Measurements from ENCODE around the gene FILIP1L.

The FILIP1L gene

DNA sequence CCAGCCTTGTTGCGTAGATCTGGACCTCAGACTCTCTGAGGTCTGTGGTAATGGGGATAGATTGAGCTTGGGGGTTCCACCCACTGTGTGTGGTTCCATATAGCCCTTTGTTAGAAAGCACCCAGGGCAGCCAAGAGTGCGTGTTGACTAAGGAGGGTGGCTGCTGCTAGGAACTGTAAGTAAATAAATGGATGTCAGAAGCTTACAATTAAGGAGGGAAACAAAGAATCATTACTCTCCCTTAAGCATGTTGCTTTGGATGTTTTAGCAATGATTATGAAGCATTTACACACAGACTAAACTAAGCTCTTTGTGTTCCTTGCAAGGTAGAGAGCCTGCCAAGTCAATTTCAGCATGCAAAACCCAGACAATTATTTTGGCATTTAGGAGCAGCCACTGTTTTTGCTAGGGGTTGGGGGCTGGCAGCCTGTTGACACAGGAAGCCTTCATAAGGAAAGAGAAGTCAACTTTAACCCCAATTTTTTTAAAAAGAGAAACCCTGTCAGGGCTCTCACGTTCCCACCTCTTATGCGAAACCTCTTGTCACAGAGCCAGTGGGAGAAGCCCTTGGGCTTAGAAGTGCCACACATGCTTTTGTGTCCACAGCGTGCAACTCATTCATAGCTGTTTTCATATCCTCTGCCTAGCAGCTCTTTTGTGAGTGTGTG lies 168.8 kb downstream of the FILIP1L start:
- peaks cover 2% of the 10 kb centered on the region for H3K36me3 Mint-ChIP-seq (ENCODE audit: low read depth)
- no peak for DNase-seq (ENCODE audit: low spot score)
- H3K27me3 Mint-ChIP-seq (ENCODE audit: low read depth) = no peaks in the 10 kb centered on the region
- H3K9me3 Mint-ChIP-seq = no peaks in the 10 kb centered on the region
- H3K4me3 Mint-ChIP-seq = no peak overlapping the region
- H3K27ac Mint-ChIP-seq = no peak overlapping the region
- peaks cover 7% of the 10 kb centered on the region for H3K4me1 Mint-ChIP-seq (ENCODE audit: low read depth)

DNA sequence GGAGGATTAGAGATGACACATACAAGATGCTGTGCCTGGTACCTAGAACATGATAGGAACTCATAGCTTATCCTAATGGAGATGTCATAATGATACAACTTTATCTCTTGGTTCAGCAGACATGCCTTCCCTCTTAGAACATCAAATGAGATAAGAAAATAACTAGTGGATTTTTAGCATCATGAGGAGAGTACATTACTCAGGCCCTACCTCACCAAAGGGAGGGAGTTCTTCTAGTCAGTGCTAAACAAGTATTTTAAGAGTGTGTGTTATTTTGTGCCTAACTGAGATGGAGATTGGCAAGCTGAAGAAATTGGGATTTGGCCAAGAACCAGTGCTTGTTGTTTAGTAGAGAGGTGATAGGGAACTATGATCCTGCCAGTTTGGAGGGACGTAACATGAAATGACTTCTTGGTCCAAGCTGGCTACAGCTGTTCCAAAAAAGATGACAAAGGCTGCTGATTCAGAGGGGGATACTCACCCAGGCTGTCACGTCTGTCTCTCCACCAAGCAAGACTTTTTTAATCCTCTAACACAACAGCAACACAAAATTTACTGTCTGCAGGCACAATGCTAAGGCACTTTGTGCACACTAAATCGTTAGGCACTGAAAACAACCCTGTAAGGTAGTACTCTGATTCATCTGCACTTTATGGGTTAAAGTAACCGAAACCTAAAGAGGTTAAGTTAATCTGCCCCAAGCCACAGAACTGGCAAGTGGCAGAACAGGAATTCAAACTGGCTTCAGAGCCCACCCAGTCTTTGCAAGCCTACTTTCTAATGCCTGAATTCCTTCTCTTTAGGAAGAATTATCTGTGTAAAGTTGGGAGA lies 170.2 kb downstream of the FILIP1L start:
- DNase-seq (ENCODE audit: low spot score) = no peak
- H3K4me3 Mint-ChIP-seq = no peak overlapping the region
- no peaks in the 10 kb centered on the region for H3K9me3 Mint-ChIP-seq
- H3K4me1 Mint-ChIP-seq (ENCODE audit: low read depth) = peaks cover 9% of the 10 kb centered on the region
- H3K27me3 Mint-ChIP-seq (ENCODE audit: low read depth) = no peaks in the 10 kb centered on the region
- peaks cover 2% of the 10 kb centered on the region for H3K36me3 Mint-ChIP-seq (ENCODE audit: low read depth)
- no peak overlapping the region for H3K27ac Mint-ChIP-seq

DNA sequence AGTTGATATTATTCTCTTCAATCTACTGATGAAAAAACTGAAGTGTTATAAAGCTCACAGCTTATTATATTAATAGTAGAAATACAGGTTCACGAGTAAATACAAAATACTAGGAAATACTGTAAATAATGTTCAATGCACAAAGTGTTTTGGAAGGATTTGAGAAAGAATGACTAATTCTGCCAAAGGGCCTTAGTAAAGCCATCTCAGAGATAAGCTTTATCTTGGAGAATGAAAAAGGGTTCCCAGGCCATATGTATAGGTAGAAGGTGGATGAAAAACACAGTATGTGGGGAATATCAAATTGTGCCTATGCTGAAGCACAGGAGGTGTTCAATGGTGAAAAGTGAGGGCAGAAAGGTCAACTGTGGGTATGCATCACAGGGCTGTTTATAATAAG lies 173.1 kb downstream of the FILIP1L start:
- no peaks in the 10 kb centered on the region for H3K27me3 Mint-ChIP-seq (ENCODE audit: low read depth)
- H3K36me3 Mint-ChIP-seq (ENCODE audit: low read depth) = peaks cover 3% of the 10 kb centered on the region
- no peak overlapping the region for H3K4me3 Mint-ChIP-seq
- peaks cover 9% of the 10 kb centered on the region for H3K4me1 Mint-ChIP-seq (ENCODE audit: low read depth)
- no peak for DNase-seq (ENCODE audit: low spot score)
- H3K27ac Mint-ChIP-seq = no peak overlapping the region
- H3K9me3 Mint-ChIP-seq = no peaks in the 10 kb centered on the region

DNA sequence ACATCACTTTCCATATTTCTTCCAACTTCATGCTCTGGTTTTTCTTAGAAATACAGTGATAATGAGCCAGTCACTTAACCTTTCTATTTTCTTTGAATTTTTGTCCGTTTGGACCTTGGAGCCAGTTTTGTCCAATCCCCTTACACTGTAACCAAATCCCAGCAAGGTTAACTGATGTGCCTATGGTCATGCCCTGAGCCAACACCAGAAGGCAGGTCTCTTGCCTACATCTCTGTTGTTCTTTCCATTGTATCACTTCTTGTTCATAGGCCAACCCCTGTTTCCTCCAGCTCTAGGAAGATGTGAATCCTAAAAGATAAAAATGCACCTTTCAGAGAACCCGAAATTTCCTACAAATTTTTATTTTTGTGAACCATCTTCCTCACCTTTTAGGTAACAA lies 174.0 kb downstream of the FILIP1L start:
- no peaks in the 10 kb centered on the region for H3K9me3 Mint-ChIP-seq
- no peaks in the 10 kb centered on the region for H3K27me3 Mint-ChIP-seq (ENCODE audit: low read depth)
- DNase-seq (ENCODE audit: low spot score) = no peak
- H3K36me3 Mint-ChIP-seq (ENCODE audit: low read depth) = peaks cover 3% of the 10 kb centered on the region
- H3K4me1 Mint-ChIP-seq (ENCODE audit: low read depth) = peaks cover 9% of the 10 kb centered on the region
- H3K27ac Mint-ChIP-seq = no peak overlapping the region
- H3K4me3 Mint-ChIP-seq = no peak overlapping the region

DNA sequence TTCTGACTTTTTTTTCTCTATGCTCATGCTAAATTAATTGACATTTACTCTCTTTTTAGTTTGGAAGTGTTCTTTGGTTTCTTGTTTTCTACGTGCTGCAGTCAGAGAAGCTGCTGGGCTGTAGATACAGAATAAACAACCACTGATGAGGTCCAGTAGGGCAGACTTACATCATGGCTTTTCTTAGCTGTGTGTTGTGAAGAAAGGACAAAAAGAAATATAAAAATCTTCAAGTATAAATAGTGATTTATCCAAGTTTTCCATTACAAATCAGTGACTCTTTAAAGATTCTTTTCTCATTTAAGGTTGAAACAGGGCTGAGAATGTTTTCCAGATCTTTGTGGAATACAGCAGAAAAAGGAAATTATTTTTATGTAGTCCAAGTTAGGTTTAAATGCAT lies 174.4 kb downstream of the FILIP1L start:
- Mint-ChIP-seq H3K4me1 (ENCODE audit: low read depth) (peaks cover 6% of the 10 kb centered on the region), H3K9me3 (no peaks in the 10 kb centered on the region)
- no peak for DNase-seq (ENCODE audit: low spot score)

DNA sequence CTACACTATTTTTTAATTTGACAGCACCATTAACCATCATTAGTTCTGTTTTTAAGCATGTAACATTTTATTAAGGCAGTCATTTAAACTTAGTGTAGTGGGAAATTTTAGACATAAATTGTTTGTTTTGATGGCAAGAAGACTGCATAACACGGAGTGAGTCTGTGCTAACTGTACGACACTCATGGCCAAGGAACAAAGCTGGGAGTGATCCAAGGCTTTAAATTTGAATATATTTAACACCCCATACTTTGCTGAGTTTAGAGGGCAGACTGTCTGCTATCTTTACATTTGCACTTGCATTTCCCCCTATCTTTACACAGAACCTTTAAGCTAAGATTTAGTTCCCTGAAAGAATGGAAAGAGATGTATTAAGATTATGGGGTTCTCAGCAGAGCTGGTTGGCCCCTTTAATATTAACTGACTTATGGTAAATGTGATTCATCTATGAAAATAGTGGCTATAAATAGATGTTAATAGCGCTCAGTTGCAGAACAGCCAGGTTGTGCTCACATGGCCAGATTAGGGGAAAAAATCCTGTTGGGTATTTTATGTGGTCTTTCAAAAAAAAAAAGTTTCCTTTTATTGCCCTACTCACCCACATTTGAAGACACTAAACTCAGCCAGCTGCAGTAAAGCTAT lies 175.9 kb downstream of the FILIP1L start:
- no peak for DNase-seq (ENCODE audit: low spot score)
- Mint-ChIP-seq H3K9me3 (no peaks in the 10 kb centered on the region), H3K27ac (no peak overlapping the region), H3K36me3 (ENCODE audit: low read depth) (peaks cover 3% of the 10 kb centered on the region), H3K4me1 (ENCODE audit: low read depth) (peaks cover 2% of the 10 kb centered on the region), H3K4me3 (no peak overlapping the region), H3K27me3 (ENCODE audit: low read depth) (no peaks in the 10 kb centered on the region)

More for the DNA sequence above, 174.4 kb downstream of the FILIP1L start:
- H3K27me3 Mint-ChIP-seq (ENCODE audit: low read depth) = no peaks in the 10 kb centered on the region
- H3K36me3 Mint-ChIP-seq (ENCODE audit: low read depth) = peaks cover 3% of the 10 kb centered on the region
- no peak overlapping the region for H3K4me3 Mint-ChIP-seq
- no peak overlapping the region for H3K27ac Mint-ChIP-seq

DNA sequence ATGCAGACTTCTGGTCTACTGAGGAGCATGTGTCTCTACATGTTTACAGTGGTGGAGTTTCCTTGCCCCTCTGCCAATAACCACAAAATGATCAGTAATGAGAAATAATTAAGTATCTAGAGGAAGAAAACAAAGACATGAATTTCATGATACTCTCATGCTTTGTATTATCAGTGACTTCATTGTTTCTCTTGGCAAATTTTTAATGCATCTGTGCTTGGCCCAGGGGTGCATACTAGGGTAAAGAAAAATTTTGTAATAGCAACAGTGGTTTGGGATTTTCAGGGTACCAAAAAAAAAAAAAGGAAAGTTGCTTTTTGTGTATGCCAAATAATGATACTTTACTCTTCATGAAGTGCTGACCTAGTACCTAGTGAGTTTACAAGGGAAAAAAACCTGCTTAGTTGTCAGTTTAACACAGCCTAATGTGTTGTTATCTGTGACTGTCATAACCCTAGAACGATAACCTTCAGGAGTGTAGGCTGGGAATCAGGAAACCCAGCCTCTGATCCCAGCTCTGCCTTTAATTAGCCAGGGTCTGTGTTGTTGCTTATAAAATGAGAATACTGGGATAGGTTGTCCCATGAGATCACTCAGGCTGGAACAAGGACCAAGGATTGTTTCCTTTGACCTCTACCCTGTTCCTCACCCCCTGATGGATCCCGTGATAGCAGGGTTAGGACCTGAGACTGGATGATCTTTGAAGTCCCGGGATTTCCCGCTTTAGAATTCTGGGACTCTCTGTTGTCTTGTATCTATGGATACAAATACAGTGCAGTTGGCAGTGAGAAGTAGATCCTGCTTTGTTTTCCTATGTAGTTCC lies 179.1 kb downstream of the FILIP1L start:
- Mint-ChIP-seq H3K27me3 (ENCODE audit: low read depth) (no peaks in the 10 kb centered on the region), H3K9me3 (no peaks in the 10 kb centered on the region), H3K36me3 (ENCODE audit: low read depth) (peaks cover 1% of the 10 kb centered on the region), H3K4me3 (no peak overlapping the region), H3K27ac (no peak overlapping the region), H3K4me1 (ENCODE audit: low read depth) (peaks cover under 1% of the 10 kb centered on the region)
- DNase-seq (ENCODE audit: low spot score) = no peak

DNA sequence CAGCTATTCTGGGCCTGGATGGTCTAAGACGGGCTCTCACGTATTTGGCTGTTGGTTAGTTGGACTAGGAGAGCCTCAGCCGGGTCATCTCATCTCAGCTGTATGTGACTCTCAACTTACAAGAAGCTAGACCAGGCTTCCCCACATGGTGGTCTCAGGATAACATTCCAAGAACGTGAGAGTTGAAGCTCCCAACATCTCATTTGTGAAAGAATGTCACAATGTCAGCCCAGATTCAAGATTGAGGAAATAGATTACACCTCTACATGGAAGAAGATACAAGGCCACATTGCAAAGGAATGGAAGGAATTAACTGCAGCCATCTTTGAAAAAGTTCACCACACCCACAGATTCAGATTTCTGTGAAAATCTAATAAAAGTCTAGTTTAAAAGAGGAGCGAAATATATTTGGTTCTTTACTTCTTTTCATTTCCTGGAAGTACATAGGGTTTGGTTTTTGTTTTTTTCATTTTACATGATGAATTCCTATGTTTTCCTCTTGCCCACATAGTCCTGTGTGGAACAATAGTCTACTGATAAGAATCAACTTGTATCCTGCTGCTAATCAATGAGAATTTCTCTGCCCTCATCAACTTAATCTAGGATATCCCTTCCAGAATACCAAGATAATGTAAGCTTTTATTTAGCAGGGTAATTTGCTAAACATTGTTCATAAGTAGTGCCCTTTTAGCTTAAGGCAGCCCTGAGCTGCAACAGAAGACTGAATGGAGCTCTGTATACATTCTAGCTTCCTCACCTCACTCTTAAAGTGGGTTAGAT lies 180.1 kb downstream of the FILIP1L start:
- no peaks in the 10 kb centered on the region for H3K9me3 Mint-ChIP-seq
- H3K27ac Mint-ChIP-seq = no peak overlapping the region
- no peak overlapping the region for H3K4me3 Mint-ChIP-seq
- no peaks in the 10 kb centered on the region for H3K4me1 Mint-ChIP-seq (ENCODE audit: low read depth)
- DNase-seq (ENCODE audit: low spot score) = no peak
- H3K27me3 Mint-ChIP-seq (ENCODE audit: low read depth) = no peaks in the 10 kb centered on the region
- peaks cover 1% of the 10 kb centered on the region for H3K36me3 Mint-ChIP-seq (ENCODE audit: low read depth)

DNA sequence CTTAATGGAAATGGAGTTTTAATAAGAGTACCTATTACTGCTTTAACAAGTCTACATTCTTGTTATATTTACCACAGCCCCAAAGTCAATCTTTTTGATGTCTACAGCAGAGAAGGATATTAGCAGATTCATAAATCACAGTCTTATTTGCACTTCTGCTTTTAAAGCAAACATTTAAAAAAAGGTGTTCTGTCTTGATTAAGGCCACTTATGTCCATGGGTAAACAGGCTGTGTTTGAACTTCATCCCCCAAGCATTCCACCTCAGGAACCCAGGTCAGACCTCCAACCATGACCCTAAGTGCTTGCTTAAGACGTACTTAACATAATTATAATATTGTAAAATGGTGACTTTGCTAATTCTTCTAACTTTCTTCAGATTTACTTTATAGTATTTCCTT lies 183.2 kb downstream of the FILIP1L start:
- H3K27me3 Mint-ChIP-seq (ENCODE audit: low read depth) = no peaks in the 10 kb centered on the region
- H3K9me3 Mint-ChIP-seq = no peaks in the 10 kb centered on the region
- no peak overlapping the region for H3K27ac Mint-ChIP-seq
- H3K4me3 Mint-ChIP-seq = no peak overlapping the region
- H3K4me1 Mint-ChIP-seq (ENCODE audit: low read depth) = no peaks in the 10 kb centered on the region
- DNase-seq (ENCODE audit: low spot score) = no peak
- no peaks in the 10 kb centered on the region for H3K36me3 Mint-ChIP-seq (ENCODE audit: low read depth)

DNA sequence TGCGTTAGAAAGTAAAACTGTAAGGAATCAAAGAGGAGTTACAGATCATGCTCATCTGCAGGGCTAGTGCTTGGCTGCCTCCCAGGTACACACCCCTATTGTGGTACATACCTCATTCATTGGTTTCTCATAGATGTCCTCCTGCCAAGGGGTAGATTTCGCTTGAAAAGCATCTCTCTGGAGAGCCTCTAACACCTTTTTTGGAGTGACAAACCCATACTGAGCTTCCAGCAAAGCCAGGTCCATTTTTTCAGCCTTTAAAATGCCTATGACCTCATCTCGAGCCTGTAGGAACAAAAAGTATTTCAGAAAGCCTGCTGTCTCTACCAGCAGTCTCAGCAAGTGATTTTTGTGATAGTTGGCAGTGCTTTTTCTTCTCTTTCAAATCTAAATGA lies 184.6 kb downstream of the FILIP1L start:
- Mint-ChIP-seq H3K4me1 (ENCODE audit: low read depth) (no peaks in the 10 kb centered on the region), H3K4me3 (no peak overlapping the region), H3K36me3 (ENCODE audit: low read depth) (no peaks in the 10 kb centered on the region), H3K27me3 (ENCODE audit: low read depth) (no peaks in the 10 kb centered on the region), H3K27ac (no peak overlapping the region), H3K9me3 (no peaks in the 10 kb centered on the region)
- DNase-seq (ENCODE audit: low spot score) = no peak

DNA sequence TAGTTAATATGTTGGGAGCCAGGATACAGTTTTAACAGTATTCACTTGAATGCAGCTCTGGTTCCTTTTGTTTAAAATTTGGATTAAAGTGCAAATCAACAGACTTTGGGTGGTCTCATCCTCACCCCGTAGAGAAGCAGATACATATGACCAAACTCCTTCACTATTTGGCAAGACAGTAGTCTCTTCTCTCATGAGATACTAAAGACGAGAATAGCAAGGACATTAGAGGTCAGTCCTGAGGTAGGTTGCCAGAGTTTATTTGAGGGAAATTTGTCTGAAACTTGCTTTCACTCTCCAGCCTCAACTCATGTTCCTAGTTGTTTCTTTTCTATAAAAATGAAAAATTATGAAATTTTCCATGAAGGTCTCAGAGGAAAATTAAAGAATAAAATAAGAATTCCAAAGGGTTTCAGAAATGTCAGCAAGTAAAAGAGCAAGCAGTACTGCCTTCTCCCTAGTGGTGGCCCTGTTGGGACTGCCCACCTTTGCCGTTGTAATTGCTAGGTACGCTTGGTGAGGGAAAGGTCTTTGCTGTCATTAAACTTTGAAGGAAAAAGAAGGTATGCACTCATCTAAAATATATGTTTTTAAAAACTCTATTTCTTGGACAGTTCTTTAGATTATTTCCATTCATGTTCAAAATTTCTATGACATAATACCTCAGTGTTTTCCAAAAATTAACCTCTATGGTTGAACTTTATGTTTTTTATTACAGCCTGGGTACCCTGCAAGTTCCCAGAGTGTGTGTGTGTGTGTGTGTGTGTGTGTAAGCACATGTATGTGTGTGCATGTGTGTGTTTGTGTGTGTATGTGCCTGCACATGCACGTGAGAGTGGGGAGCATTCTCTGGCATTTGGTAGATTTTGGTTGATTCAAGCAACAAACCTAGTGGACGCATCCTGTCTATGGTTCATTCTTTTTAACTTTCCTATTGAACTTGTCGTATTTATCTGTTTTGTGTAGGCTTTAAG lies 185.2 kb downstream of the FILIP1L start:
- no peak overlapping the region for H3K4me3 Mint-ChIP-seq
- H3K9me3 Mint-ChIP-seq = no peaks in the 10 kb centered on the region
- H3K27ac Mint-ChIP-seq = no peak overlapping the region
- no peaks in the 10 kb centered on the region for H3K36me3 Mint-ChIP-seq (ENCODE audit: low read depth)
- H3K4me1 Mint-ChIP-seq (ENCODE audit: low read depth) = no peaks in the 10 kb centered on the region
- no peaks in the 10 kb centered on the region for H3K27me3 Mint-ChIP-seq (ENCODE audit: low read depth)
- no peak for DNase-seq (ENCODE audit: low spot score)

DNA sequence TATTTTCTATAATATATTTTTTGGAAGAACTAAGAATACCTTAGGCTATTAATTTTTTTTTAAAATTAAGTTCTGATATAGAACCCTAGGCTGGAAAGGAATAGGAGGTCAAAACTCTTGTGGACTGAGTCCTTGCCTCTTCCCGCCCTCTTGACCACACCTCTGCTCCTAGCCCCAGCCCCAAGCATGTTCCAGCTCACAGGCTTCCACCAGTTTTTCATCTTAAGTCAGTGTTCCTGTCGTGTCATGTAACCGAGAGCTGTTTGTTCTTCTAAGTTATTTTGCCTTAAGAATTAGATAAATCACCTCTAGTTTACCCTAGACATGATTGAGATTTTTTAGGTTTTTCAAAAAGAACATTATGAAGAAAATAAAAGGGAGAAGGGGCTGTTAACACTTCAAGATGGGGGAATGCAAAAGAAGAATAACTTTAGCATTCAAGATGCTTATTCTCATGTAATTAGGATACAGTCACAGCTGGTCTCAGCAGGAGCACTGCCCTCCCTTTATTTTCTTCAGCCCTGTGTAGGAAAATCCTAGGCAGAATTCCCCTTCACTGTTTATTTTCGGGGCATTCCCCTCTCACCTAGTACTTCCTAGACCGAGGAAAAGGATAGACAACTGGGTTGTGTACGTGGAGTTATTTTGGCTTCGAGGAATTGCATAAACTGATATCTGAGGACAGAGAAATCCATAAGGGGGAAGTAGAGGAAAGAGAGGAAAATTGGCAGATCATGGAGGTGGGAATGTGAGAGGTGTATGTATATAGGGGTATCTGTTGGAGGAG lies 186.4 kb downstream of the FILIP1L start:
- H3K4me3 Mint-ChIP-seq = no peak overlapping the region
- peaks cover 6% of the 10 kb centered on the region for H3K9me3 Mint-ChIP-seq

More for the DNA sequence above, 186.4 kb downstream of the FILIP1L start:
- no peak for DNase-seq (ENCODE audit: low spot score)
- Mint-ChIP-seq H3K36me3 (ENCODE audit: low read depth) (peaks cover 3% of the 10 kb centered on the region), H3K4me1 (ENCODE audit: low read depth) (peaks cover 2% of the 10 kb centered on the region), H3K27ac (no peak overlapping the region), H3K27me3 (ENCODE audit: low read depth) (no peaks in the 10 kb centered on the region)

Data from T-helper 2 cell treated with Interferon-gamma antibody and Interleukin-4, amounts not matched to agents 5 μg/mL and 100 μg/mL, for 36 hours (primary cell).